HG03108 (cell line): Measurements from ENCODE around the gene POTEI.
A peak's percentile ranks its signal among the peaks of the same experiment; 100 is the strongest.
"Not testable (repeated sequence)": the region's sequence is repeated elsewhere in the genome, so short reads cannot be mapped to it uniquely, and the experiment has no call there.

Source experiments
- ATAC-seq: cut with Tn5 transposase; IDR thresholded peaks from one replicate; pipeline ENCODE4 v1.9.1; 2021; ENCODE audit warnings: moderate library complexity; ENCODE audit not compliant: unreplicated experiment

The POTEI gene

GRCh38 chr2:130509228-130509627 lies at the start of gene POTEI:
Gene POTEI (minus strand): TSS chr2:130509328. CDS start chr2:130509235, 93 bp downstream.
- ATAC-seq = not testable (repeated sequence)

- ATAC-seq = not testable (repeated sequence)
These were observed 47.3 kb upstream of the POTEI start for GRCh38 chr2:130556441-130556840.

GRCh38 chr2:130554178-130554577 lies 45.0 kb upstream of the POTEI start:
- not testable (repeated sequence) for ATAC-seq

- ATAC-seq = not testable (repeated sequence)
These were observed 40.3 kb upstream of the POTEI start for GRCh38 chr2:130549475-130549874.

GRCh38 chr2:130548418-130548817 lies 39.3 kb upstream of the POTEI start:
- not testable (repeated sequence) for ATAC-seq

- ATAC-seq = not testable (repeated sequence)
These were observed 35.9 kb upstream of the POTEI start for GRCh38 chr2:130544978-130545377.

GRCh38 chr2:130543785-130544528 lies 34.8 kb upstream of the POTEI start:
- not testable (repeated sequence) for ATAC-seq

GRCh38 chr2:130542789-130543188 lies 33.7 kb upstream of the POTEI start:
- ATAC-seq = not testable (repeated sequence)

- ATAC-seq = not testable (repeated sequence)
These were observed 29.1 kb upstream of the POTEI start for GRCh38 chr2:130538271-130538670.

- ATAC-seq = not testable (repeated sequence)
These were observed 27.5 kb upstream of the POTEI start for GRCh38 chr2:130536654-130537053.

- ATAC-seq = not testable (repeated sequence)
These were observed 22.5 kb upstream of the POTEI start for GRCh38 chr2:130531672-130532071.

GRCh38 chr2:130531225-130531624 lies 22.1 kb upstream of the POTEI start:
- peak; percentile 90 for ATAC-seq

GRCh38 chr2:130530212-130530611 lies 21.1 kb upstream of the POTEI start:
- not testable (repeated sequence) for ATAC-seq

- not testable (repeated sequence) for ATAC-seq
These were observed 20.4 kb upstream of the POTEI start for GRCh38 chr2:130529545-130529944.

- not testable (repeated sequence) for ATAC-seq
These were observed 18.3 kb upstream of the POTEI start for GRCh38 chr2:130527365-130527967.

GRCh38 chr2:130522390-130522789 lies 13.3 kb upstream of the POTEI start:
- not testable (repeated sequence) for ATAC-seq

GRCh38 chr2:130520992-130521391 lies 11.9 kb upstream of the POTEI start, which contains the start of gene CFC1B:
Gene CFC1B (plus strand): TSS chr2:130521222. CDS start chr2:130521485, 263 bp downstream.
- ATAC-seq = not testable (repeated sequence)

GRCh38 chr2:130518516-130519106 lies 9.5 kb upstream of the POTEI start:
- not testable (repeated sequence) for ATAC-seq

- ATAC-seq = not testable (repeated sequence)
These were observed 2.8 kb upstream of the POTEI start for GRCh38 chr2:130511747-130512451.

- ATAC-seq = not testable (repeated sequence)
These were observed 1.9 kb upstream of the POTEI start for GRCh38 chr2:130510807-130511746.
